HTERT RPE-1 (cell line): ENCODE data around the gene OOSP3.
"Not testable (repeated sequence)": the region's sequence is repeated elsewhere in the genome, so short reads cannot be mapped to it uniquely, and the experiment has no call there.

Experiments used
- in situ Hi-C: fragments of 300-500 bp; cut with MboI; formaldehyde crosslinking; loops from 4 replicates; pipeline ENCODE4 v1.14.3; 2020; ENCODE audit warnings: low sequenced_read_pairs

The OOSP3 gene

GRCh38 chr11:59875856-59876519 lies 2.6 kb upstream of the OOSP3 start:
- in situ Hi-C loops, result no loop called here

DNA sequence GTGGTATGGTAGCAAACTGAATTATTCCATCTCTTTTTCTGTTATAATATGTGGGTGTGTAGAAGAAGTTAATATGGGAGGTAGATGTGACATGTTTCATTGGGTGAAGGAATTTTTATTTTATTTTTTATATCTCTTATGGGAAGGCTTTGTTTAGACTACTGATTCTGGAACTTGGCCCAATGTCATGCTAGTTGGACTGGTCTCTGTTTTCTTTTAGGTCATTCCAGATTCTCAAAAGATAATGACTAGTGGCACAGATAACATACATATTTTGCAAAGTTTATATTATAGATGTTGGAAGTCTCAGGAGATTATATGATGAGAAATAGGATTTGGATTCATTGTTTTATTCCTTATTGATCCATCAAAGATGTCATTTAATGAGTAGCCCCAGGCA lies 1.3 kb upstream of the OOSP3 start:
- in situ Hi-C loops, result no loop called here

DNA sequence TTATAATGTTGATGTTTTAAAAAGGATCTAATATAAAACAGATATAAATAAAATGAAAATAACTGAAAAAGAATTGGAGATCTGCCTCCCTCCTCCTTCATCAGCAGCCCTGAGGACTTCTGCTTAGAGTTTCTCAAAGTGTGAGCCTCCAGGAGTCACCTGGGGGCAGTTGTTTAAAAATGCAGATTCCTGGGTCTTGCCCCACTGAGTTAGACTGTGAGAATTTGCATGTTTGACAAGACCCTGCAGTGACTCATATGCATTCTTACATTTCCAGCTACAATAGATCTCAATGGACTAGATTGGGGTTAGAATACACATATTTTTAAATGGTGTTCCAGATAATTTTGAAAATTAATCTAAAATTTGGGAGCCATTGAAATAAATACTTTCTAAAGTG lies 798 bp upstream of the OOSP3 start:
- in situ Hi-C loops, result no loop called here

DNA sequence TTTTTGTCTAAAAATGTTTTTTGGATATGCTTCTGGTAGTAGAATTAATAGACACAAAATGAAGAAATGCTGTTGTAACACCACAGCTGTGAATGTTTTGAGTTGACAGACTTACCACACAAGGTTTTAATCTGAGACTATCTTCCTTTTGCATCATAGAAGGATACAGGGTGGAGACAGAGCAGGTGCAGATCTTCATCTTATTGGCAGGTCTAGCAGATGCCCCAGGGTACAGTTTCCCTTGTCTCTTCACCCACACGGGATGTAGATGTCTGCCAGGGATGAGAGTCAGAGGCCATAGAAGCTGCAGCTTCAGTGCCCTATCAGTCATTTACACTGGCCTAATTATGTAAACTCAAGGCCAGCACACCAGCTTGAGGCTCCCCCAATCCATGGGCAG lies 985 bp downstream of the OOSP3 start:
- in situ Hi-C loops, result no loop called here

- in situ Hi-C loops, result no loop called here
Measured at GRCh38 chr11:59883597-59883996, 5.0 kb downstream of the OOSP3 start.

DNA sequence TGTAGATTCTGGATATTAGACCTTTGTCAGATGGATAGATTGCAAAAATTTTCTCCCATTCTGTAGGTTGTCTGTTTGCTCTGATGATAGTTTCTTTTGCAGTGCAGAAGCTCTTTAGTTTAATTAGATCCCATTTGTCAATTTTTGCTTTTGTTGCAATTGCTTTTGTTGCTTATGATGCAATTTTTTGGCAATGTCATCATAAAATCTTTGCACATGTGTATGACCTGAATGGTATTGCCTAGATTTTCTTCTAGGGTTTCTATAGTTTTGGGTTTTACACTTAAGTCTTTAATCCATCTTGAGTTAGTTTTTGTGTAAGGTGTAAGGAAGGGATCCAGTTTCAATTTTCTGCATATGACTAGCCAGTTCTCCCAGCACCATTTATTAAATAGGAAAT lies 8.6 kb downstream of the OOSP3 start:
- in situ Hi-C loops, result not testable (repeated sequence)

- in situ Hi-C loops, result no loop called here
Measured at GRCh38 chr11:59891781-59892181, 13.2 kb downstream of the OOSP3 start.

DNA sequence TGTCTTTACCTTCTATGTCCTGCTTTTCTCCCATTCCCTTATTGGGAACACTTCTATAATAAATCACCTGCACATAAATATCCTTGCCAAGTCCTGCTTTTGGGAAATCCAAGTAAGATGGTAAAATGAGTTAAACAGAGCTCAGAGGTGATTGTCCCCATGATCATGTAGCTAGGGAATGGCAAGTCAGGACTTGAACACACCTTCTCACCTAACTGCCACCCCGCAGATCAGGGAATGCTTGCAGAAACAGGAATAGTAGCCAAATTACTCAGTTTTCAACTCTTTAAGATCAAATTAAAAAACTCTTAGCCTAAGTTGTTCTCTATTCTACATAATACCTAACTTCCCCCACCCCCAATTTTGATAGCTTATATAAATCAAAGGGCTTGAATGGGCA lies 16.0 kb downstream of the OOSP3 start:
- in situ Hi-C loops, result no loop called here

GRCh38 chr11:59898046-59898445 lies 19.5 kb downstream of the OOSP3 start:
- in situ Hi-C loops, result no loop called here

DNA sequence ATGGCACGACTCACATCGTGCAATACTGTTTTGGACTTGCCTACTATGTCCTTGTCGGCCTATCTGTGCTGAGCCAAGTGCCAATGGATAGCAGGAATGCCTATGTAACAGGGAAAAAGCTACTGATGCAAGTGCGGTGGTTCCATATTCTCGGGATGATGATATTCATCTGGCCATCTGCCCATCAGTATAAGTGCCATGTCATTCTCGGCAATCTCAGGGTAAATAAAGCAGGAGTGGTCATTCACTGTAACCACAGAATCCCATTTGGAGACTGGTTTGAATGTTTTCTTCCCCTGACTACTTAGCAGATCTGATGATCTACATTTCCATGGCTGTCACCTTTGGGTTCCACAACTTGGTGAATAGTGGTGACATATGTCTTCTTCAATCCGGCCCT lies 20.1 kb downstream of the OOSP3 start:
- in situ Hi-C loops, result no loop called here

DNA sequence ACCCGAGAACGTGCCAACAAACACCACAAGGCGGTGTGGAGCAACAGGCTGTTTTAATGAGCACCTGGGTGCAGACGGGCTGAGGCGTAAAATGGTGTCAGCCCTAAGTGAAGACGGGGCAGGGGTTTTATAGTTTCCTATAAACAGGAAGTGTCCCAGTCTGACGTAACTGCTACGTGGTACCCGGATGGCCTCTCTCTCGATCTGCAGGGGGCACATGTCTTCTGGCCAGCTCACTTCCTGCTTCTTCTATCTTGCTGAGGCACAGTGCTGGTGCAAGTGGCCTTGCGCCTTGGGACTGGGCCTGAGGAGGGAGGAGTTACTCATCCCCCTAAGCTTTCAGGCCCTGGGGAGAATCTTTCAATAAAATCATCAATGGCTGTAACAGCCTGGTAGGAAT lies 20.9 kb downstream of the OOSP3 start:
- in situ Hi-C loops, result no loop called here

GRCh38 chr11:59900366-59901126 lies 22.0 kb downstream of the OOSP3 start:
- in situ Hi-C loops, result no loop called here

DNA sequence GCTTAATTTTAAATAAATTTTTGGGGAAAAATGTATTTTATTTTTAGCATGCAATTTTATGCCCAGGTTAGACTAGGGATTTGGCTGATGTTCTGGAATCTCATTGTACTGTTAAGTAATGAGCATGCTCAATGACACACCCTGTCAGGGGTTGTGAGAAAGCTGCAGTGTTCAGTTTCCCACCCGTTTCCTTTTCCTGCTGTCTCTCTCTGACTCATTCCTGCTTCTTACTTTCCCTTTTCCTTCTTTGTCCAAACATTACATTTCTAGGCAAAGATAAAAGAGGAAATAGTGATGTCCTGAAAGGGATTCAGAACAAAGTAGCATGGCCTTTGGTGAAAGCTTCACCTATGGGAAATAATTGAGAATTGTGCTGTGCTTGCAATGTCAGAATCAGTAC lies 22.7 kb downstream of the OOSP3 start:
- in situ Hi-C loops, result no loop called here

- in situ Hi-C loops, result not testable (repeated sequence)
Measured at GRCh38 chr11:59903569-59903968, 25.0 kb downstream of the OOSP3 start.

DNA sequence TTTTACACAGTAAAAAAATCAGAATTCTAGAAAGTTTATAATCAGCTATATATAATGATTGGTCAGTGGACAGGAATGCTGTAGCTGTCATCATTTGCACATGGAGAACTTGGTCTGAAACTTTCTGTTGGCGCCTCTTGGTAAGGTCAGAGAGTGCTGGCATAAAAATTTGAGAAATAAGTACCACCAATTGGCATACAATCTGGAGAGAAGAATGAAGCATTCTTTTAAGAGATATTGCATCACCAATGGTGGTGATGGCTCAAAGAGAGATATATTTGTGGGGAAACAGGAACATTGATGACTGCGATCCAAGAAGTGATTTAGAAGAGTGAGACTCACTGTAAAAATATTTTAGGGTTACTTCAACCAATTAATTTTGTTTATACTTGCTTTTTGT lies 39.9 kb downstream of the OOSP3 start:
- in situ Hi-C loops, result no loop called here

- in situ Hi-C loops, result no loop called here
Measured at GRCh38 chr11:59918987-59919589, 40.5 kb downstream of the OOSP3 start.

DNA sequence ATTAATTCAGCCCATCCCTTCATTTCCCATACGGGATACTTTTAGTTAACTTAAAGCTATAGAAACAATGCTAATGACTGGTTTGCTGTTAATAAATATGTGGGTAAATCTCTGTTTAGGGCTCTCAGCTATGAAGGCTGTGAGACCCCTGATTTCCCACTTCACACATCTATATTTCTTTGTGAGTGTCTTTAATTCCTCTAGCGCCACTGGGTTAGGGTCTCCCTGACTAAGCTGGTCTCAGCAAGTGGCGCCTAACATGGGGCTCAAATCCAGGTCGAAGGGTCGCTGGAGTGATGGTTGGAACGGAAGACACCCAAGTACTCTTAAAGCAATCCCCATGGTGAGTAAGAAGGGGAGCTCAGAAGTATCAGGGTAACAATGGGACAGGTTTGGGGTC lies 45.2 kb downstream of the OOSP3 start:
- in situ Hi-C loops, result no loop called here

- in situ Hi-C loops, result no loop called here
Measured at GRCh38 chr11:59931688-59932087, 53.1 kb downstream of the OOSP3 start.

GRCh38 chr11:59938132-59938531 lies 59.5 kb downstream of the OOSP3 start, which contains the start of gene OOSP1:
TSS of gene OOSP1 (plus strand) at chr11:59938432. CDS start at chr11:59938455, 23 bp downstream.
- in situ Hi-C loops, result no loop called here

GRCh38 chr11:59938718-59939117 lies 60.1 kb downstream of the OOSP3 start:
- in situ Hi-C loops, result no loop called here

GRCh38 chr11:59939482-59939881 lies 60.9 kb downstream of the OOSP3 start:
- in situ Hi-C loops, result no loop called here

GRCh38 chr11:59941091-59941490 lies 62.5 kb downstream of the OOSP3 start:
- in situ Hi-C loops, result no loop called here
